ENCODE measurements around the gene RPL6.
"Not testable (repeated sequence)": the region's sequence is repeated elsewhere in the genome, so short reads cannot be mapped to it uniquely, and the experiment has no call there.

GRCh38 chr12:112448165-112448564, 38.8 kb upstream of the RPL6 start:
- not testable (repeated sequence) for TF ChIP-seq CTCF (conservative IDR thresholded peaks at IDR 0.05 in 1 of 2, IDR thresholded peaks at IDR 0.05 in 1 of 2; ENCODE audit: extremely low read depth in 1 of 2, insufficient read depth in 1 of 2, low read depth in 1 of 2, low read length in 2 of 2); EZH2 (IDR thresholded peaks at IDR 0.05; ENCODE audit: borderline replicate concordance, low read length)
